Activated naive CD4-positive, alpha-beta T cell treated with anti-CD3 and anti-CD28 coated beads, Interleukin-2, amount 50 U/mL, for 16 hours (primary cell): ENCODE data around the gene NSL1.
"Not testable (repeated sequence)": the region's sequence is repeated elsewhere in the genome, so short reads cannot be mapped to it uniquely, and the experiment has no call there.

Source experiments
- DNase-seq: peaks from one replicate; pipeline ENCODE4 v3.0.0-alpha.2; 2020

NSL1 gene

DNA sequence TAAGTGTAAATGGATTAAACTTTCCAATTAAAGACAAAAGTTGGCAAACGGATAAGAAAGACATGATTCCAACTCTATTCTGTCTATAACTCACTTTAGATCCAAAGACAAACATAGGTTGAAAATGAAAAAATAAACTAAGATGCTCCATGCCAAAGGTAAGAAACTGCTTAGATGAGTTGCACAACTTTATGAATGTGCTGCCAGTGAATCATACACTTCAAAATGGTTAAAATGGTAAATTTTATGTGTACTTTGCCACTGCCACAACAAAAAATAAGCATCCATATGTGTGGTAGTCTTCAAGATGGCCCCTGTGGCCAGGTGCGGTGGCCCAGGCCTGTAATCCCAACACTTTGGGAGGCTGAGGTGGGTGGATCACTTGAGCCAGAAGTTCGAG lies 45.0 kb downstream of the NSL1 start:
- DNase-seq: no peak

DNA sequence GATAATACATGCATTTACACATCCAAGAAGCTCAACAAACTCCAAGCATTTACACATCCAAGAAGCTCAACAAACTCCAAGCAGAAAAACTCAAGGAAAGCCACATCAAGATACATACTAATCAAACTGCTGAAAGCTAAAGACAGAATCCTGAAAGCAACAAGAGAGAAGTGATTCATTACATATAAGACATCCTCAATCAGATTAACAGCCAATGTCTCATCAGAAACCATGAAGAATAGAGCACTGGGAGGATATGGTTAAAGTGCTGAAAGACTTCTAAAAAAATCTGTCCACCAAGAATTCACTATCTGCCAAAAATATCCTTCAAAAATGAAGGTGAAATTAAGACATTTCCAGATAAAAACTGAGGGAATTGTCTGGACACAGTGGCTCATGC lies 46.3 kb downstream of the NSL1 start:
- no peak for DNase-seq

DNA sequence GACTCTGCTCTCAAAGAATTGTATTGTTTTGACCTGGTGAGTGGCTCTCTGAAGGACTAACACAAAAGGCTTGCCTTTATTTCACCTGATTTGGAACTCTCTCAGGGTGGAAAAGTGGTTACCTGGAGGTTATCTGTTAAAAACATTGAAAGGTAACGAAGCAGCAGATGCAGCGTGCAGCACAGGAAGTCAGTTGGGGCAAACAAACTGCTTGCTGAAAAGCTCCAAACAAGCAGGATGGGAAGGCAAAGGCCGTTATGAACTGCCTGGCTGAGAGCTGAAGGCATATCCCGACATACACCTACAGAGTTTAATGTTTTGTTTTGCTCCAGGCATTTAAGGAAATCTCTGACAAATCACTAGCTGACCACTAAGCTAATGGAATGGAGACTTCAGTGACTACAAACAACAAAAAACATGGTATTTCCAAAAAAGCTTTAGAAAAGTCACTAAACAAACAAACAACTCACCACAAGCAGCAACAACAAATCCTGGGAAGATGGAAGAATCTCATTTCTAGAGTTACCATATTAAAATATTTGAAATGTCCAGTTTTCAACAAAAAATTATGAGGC lies 47.6 kb downstream of the NSL1 start:
- no peak for DNase-seq

DNA sequence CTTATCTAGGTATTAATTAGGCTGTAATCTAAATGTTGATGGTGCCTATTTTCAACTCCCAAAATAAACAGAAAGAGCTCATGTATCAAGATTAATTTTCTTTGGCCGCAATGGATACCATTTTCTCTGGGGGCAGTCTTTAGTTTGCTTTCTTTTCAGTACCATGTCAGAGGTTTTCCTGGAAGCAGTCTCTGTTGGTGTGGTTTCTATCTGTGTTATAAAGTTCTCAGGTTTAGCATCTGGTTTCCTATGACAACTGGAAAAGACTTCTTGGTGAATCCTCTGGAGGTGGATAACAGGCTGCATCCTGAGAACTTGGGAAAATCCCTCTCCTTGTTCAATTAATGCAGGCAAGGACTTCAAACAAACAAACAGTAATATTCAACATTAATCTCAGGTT lies 53.2 kb downstream of the NSL1 start:
- DNase-seq: no peak

DNA sequence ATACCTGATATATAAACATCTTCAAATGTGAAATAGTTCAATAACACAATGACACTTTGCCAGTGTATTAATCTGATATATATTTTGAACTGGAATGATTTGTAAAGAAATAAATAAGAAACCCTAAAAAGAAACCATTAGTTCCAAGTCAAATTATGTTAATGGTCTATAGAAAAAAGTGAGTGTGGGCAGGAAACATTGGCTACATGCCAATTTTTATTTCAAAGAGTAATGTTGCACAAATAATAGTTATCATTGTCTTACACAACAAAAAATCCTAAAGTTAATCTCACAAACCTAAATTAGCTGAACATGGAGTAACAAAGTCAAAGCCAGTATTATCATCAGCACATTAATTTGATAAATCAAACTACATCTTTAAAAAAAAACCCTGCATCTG lies 54.0 kb downstream of the NSL1 start:
- DNase-seq: no peak

DNA sequence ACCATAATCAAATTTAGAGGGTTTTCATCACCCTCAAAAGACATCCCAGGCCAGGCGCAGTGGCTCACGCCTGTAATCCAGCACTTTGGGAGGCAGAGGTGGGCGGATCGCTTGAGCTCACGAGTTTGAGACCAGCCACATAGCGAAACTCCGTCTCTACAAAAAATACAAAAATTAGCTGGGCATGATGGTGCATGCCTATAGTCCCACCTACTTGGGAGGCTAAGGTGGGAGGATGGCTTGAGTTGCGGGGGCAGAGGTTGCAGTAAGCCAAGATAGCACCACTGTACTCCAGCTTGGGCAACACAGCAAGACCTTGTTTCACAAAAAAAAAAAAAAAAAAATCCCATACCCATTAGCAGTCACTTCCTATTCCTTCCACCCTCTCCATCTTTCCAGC lies 58.5 kb downstream of the NSL1 start:
- DNase-seq: no peak

DNA sequence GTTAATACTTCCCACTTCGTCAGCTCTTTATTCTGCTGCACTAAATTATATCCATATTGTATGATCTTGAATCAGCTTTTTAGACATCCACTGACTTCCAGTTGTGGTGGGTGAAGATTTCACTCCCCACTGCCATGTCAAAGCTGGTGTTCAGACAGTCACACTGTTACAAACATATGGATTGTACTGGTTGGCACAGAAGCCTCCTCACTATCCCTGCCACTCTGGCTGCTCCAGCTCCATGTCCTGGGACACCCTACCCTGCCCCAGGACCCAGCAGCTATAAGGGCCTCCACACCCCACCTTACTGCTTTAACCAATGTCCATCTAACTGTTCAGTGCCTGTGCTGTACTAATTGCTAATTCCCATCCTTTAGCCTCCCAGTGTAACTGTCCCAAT lies 59.9 kb downstream of the NSL1 start:
- no peak for DNase-seq

DNA sequence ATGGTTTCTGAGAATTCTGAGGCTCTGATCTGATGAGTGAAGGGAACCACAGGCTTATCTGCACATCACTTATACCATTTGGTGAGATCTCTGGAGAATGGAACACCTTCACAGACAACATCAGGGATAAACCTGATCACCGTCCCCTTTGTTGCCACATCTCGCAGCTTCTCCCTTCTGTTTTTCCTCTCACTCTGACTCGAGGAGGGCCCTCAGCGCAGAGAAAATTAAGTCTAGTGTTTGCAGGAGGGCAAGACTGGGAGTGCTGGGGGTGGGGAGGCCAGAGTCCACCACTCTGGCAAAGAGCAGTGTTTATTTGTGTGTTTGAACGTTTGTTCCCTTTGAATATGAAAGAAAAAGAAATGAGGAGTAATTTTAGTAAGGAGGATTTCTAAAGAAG lies 63.0 kb downstream of the NSL1 start:
- no peak for DNase-seq

DNA sequence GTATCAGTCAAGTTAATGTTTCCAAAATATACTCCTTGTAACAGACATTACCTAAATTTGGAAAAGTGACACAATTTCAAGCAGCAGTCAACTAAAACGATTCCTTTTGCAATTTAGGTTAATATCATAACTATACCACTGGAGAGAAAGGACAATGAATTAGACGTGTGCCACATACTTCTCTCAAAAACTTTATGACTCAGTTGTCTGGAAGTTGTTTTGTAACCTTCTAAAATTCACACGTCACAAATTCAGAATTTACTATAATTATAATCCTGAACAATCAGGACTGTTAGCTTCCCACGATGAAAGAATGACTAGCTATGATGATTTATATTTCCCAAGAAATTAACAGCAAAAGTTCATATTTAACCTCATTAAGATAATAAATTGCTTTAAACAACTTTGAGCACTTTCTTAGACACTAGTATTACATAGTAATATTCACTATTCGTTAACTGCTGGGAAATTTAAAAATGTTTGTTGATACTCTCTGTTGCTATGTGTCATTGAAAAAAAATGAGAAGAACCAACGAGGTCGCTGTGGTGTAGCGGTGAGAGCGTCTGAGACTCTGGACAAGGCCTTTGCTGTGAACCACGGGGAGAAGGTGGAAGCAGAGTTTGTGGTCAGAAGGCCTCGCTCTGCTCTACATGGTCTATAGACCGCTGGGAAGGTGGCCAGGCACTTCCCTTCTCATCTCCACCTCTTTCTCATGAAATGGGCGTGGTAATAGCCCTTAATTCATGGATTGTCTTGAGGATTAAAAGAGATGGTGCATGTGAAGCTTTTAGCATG lies 64.0 kb downstream of the NSL1 start:
- DNase-seq: no peak

DNA sequence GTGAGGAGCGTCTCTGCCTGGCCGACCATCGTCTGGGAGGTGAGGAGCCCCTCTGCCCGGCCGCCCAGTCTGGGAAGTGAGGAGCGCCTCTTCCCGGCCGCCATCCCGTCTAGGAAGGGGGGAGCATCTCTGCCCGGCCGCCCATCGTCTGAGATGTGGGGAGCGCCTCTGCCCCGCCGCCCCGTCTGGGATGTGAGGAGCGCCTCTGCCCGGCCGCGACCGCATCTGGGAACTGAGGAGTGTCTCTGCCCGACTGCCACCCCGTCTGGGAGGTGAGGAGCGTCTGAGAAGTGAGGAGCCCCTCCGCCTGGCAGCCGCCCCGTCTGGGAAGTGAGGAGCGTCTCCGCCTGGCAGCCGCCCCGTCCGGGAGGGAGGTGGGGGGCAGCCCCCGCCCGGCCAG lies 66.9 kb downstream of the NSL1 start:
- not testable (repeated sequence) for DNase-seq

DNA sequence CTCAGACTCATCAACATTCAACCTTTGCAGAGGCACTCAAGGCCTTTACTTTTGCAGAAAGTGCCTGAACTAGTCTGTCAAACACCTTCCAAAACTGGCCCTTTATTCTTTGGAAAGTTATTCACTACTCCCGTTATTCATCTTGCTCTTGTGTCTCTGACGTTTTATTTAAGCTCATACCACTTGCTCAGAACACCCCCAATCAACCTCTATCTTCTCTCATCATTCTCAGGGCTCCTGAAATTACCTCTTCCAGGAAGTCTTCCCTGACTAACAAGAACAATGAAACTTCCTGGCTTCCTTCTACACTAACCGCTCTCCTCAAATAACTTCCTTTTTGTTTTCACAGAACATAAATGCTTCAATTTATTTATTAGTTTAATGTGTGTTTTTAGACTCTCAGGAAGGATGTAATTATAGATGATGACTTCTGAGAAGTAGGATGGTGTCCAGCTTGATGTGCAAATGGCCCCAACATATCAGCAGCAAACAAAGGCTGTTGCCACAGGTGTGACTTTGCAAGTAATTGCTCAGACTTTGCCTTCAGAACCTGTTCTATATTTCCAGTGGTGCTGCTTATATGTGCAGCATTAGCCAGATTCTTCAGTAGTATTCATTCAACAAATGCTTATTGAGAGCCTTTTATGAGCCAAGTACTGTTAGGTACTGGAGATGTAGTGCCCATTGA lies 69.2 kb downstream of the NSL1 start:
- no peak for DNase-seq

DNA sequence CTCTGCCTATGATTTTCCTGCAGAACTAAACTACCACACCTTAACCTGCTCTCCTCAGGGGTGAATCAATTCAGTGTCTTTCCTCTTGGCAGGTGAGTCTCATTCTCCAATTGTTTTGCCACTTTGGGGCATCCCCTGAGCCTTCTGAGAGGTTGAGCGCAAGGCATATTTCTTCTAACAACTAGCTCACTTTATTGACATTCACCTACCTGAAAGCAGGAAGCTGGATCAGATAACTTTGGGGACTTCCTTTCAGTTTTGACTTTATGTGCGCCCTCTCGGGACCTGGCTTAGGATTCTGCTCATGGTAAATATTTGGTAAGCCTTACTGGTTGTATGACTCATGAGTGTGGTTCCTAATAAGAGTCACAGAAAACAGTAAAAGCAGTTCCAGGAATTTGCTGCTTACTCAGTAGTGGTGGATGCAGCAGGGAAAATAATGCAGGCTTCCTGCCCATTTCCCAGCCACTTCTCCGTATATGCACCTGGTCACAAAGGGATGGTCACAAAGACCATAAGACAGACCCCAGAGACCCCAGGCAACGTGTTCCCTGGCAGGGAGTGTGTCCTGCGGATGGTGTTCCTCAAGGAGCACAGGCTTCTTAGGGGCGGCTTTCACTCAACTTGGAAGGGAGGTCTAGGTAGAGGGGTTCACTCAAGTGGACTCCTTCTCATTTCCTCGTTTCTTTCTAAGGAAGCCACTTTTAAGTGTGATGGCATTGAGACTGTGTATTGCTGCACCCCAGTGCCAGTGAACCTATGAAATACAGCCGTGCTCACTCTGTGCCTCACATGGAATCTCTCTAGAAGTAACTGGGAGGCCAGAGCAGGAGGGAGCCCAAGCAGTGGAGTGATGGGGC lies 70.0 kb downstream of the NSL1 start:
- no peak for DNase-seq

DNA sequence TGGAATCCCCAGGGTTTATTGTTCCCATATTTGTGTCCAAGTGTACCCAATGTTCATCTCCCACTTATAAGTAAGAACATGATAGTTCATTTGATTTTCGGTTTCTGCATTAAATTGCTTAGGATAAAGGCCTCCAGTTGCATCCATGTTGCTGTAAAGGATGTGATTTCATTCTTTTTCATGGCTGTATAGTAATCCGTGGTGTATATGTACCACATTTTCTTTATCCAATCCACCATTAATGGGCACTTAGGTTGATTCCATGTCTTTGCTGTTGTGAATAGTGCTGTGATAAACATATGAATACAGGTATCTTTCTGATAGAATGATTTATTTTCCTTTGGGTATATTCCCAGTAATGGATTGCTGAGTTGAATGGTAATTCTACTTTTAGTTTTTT lies 71.9 kb downstream of the NSL1 start:
- DNase-seq: no peak

DNA sequence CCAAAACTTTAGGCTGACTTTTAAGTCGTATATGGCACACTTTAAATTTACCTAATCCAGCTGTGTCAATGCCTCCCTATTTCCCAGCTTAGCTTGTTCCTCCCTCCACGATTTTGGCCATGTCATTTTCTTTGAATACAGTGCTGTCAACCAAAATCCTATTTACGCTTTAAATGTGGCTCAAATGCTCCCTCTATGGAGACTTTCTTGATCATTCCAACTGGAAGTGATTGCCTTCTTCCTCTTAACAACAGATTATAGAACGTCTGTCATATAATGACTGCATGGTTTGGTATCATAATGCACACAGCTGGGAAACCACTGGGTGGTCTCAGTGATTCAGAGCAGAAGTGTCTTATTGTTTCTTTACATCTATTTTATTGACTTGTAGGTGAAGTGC lies 73.1 kb downstream of the NSL1 start:
- no peak for DNase-seq

DNA sequence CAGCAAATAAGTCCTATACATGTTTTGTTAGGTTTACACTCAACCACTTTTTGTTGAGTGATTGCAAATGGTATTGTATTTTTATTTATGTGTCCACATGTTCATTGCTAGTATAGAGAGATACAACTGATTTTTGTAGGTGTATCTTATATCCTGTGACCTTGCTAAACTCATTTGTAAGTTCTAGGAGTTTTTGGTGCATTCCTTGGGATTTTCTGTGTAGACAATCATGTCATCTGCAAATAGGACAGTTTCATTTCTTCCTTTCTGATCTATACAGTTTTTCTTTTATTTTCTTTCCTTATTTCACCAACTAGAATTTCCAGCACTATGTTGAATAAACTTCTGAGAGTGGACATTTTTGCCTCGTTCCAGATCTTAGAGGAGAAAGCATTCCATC lies 75.4 kb downstream of the NSL1 start:
- no peak for DNase-seq

DNA sequence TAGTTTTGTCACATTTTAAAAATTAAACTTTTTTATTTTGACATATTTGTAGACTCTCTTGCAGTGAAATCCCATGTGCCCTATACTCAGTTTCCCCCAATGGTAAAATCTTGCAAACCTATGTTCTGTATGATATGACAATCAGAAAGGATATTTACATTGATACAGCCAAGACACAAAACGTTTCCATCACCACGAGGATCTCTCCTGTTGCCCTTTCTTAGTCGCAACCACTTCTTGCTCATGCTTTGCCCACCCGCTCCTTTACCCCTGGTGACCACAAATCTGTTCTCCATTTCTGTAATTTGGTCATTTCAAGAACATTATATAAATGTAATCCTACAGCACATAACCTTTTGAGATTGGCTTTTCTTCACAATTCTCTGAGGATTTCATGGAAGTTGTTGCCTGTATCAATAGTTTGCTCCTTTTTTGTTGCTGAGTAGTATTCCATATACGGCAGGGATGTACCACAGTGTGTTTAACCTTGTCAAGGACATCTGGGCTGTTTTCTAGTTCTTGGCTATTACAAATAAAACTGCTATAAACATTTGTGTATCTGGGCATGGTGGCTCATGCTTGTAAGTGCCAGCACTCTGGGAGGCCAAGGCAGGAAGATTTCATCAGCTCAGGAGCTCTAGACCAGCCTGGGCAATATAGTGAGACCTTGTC lies 78.0 kb downstream of the NSL1 start:
- no peak for DNase-seq

DNA sequence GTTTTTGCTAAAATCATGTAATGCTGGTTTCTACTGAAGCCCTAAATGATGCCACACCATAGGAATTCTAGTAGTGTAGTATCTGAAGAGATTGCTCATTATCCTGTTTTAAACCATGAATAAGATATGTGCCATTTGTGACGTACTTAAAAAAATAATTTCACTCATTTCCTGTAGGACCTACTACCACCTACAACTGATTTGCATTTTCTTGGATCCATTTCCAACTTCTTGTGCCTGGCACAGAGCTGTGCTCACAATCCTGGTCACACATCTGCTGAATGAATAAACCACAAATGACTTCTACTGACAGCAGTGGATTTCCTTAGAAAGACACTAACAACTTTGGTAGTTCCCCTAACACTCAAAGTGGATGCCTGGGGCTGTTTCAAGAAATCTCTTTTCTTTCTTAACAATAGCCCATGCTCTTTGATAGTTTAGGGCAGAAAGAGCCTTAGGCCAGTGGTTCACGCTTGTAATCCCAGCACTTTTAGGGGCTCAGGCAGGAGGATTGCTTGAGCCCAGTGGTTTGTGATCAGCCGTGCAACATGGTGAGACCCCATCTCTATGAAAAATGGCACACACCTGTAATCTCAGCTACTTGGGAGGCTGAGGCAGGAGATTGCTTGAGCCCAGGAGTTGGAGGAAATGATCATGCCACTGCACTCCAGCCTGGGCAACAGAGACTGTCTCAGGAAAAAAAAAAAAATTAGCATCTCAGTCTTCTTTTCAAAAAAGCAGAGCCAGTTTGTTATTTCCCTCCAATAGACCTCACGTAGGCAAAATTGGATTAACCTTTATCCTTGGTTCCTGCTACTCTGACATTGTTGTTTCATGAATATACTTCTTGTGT lies 78.9 kb downstream of the NSL1 start:
- DNase-seq: no peak

DNA sequence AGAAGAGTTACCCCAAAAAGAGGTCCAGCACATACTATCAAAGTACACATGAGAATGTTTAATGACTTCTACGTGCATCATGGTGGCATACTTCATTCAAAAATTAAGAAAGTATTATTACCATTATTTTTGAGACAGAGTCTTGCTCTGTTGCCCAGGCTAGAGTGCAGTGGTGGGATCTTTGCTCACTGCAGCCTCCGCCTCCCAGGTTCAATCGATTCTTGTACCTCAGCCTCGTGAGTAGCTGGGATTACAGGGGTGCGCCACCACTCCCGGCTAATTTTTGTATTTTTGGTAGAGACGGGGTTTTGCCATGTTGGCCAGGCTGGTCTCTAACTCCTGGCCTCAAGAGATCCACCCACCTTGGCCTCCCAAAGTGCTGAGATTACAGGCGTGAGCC lies 79.6 kb downstream of the NSL1 start:
- not testable (repeated sequence) for DNase-seq

DNA sequence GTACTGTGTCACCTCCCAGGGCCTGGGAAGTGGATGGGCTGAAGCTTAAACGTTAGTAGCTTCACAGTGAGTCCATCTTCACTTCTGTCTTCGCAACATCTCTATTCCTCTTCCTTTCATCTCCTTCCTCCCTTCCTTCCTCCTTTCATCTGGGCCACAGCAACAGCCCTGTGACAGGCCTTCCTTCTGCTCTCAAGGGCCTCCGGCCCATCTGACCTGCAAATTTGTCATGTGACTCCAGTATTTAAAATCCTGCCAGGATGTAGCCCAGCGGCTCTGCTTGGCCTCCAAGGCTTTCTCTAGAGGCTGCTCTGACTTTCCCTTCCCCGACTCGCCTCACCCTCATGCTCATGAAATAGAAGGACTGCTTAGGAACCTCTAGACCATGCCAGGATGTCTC lies 81.0 kb downstream of the NSL1 start:
- no peak for DNase-seq

DNA sequence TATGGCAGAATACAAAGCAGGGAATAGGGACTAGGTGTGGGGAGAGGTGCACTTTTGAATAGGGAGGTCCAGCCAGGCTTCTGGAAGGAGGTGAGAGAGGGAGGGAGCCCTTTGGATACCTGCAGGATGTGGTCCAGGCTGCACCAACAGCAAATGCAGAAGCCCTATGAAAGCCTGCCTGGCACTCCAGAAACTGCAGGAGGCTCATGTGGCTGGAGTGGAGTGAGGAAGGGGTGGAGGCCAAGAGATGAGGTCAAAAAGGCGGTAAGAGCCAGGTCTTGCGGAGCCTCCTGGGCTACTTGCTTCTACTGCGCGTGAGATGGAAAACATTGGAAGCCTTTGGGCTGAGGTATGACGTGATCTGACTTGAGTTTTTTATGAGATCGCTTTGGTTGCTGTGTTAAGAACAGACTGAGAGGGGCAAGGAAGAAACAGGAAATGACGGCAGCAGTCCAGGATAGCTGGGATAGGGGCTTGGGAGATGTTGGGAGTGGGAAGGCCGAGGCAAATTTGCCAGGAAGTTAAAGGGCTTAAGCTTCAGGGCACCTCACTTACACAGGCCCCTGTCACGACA lies 87.5 kb downstream of the NSL1 start:
- no peak for DNase-seq

DNA sequence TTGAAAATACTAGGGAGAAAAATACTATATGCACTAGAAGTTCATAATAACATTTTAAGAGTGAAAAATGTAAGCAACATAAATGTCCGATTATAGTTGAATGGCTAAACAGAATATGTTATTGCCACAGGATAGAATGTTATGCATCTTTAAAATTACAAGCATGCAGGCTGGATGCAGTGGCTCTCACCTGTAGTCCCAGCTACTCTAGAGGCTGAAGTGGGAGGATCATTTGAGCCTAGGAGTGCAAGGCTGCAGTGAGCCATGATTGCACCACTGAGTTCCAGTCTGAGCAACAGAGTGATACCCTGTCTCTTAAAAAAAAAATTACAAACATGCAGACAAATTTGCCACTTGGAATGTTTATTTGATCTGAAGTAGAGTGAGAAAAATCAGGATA lies 88.9 kb downstream of the NSL1 start:
- no peak for DNase-seq

DNA sequence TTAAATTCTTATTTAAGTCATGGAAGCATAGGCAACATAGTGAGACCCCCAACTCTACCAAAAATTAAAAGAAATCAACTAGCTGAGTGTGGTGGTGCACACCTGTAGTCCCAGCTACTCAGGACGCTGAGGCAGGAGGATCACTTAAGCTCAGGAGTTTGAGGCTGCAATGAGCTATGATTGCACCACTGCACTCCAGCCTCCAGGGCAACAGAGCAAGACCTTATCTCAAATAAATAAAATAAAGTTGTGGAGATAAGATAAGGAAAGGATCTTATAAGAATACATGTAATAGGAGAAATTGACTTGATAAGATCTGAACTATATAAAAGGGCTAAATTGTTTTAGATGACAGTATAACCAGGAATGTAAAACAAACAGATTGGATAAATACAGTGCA lies 89.7 kb downstream of the NSL1 start:
- no peak for DNase-seq
